NCI-H146 treated with DMSO at 0.1 percent for 48 hours (cell line): ENCODE results near the gene TADA3.

Source experiments
- DNase-seq: peaks from one replicate; lab custom pipeline; 2025; ENCODE audit not compliant: unreplicated experiment; lab: John Stamatoyannopoulos, UW

The TADA3 gene, protein sequence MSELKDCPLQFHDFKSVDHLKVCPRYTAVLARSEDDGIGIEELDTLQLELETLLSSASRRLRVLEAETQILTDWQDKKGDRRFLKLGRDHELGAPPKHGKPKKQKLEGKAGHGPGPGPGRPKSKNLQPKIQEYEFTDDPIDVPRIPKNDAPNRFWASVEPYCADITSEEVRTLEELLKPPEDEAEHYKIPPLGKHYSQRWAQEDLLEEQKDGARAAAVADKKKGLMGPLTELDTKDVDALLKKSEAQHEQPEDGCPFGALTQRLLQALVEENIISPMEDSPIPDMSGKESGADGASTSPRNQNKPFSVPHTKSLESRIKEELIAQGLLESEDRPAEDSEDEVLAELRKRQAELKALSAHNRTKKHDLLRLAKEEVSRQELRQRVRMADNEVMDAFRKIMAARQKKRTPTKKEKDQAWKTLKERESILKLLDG

GRCh38 chr3:9792405-9793160 lies at the start of gene TADA3, which contains the start of gene ARPC4:
TADA3 (minus strand) TSS chr3:9792473; CDS start chr3:9791466, 1,007 bp downstream.
ARPC4 (plus strand) TSS chr3:9793082; CDS start chr3:9793122, 40 bp downstream.
- DNase-seq, result peak; percentile 88

GRCh38 chr3:9841015-9841414 lies 48.7 kb upstream of the TADA3 start:
- DNase-seq, result no peak

- no peak for DNase-seq
Measured at GRCh38 chr3:9838856-9839255, 46.6 kb upstream of the TADA3 start.

- DNase-seq, result no peak
Measured at GRCh38 chr3:9837701-9838582, 45.7 kb upstream of the TADA3 start.

- DNase-seq, result no peak
Measured at GRCh38 chr3:9834520-9835380, 42.5 kb upstream of the TADA3 start.

DNA sequence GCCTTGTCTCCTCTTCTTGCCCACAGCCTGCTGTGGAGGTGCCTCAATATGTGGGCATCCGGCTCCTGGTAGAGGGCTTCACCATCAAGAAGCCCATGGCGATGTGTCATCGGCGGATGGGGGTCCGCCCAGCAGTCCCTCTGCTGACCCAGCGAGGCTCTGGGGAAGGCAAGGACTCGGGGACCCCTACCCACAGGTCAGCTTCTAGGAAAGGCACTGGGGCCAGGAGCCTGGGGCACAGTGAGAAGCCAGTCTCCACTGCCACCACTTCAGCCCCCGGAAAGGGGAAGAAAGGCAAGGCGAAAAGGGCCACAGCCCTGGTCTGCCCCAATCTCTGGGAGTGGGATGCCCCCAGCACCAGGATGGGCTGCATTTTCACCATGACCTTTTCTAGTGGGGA lies 40.8 kb upstream of the TADA3 start:
- DNase-seq, result no peak

DNA sequence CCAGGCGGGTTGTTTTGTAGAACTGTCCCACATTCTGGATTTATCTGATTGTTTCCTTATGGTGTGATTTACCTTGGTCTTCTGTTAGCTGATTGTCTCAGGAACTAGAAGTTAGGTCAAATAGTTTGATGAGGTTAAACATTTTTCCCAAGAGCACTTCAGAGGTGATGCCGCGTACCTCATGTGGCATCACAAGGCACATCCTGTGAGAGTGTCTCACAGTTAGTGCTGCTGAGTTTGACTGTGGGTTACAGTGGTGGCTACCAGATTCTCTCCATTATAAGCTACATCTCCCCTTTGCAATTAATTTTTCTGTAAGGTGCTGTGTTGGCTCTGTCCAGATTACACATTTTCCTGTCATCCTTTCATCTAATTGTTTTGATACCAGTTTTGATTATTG lies 39.0 kb upstream of the TADA3 start:
- no peak for DNase-seq

DNA sequence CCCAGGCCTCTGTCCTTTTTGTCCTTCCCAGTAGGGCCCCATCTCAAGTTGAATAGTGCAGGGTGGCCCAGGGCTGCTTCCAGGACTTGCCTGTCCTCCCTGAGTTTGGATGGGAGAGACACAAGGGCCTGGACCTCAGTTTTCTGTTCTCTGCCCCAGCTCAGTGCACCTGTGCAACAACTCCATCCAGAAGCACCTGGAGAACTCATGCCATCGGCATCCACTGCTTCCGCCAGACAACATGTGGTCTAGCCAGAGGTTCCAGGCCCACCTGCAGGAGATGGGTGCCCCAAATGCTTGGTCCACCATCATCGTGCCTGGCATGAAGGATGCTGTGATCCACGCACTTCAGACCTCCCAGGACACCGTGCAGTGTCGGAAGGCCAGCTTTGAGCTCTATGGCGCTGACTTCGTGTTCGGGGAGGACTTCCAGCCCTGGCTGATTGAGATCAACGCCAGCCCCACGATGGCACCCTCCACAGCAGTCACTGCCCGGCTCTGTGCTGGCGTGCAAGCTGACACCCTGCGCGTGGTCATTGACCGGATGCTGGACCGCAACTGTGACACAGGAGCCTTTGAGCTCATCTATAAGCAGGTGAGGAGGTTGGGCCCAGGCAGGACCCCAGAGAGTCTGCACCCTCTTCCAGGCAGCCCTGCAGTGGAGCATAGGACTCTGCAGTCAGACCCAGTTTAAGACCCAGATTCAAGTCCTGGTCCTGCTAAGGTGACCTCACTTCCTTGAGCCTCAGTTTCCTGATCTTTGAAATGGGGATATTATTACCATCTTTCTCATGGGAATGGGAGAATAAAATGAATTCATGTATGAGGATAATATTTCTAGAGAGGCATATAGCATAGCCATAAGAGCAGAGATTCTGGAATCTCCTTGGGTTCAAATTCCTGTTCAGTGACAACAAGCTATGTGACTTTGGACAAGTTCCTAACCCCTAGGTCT lies 36.8 kb upstream of the TADA3 start:
- no peak for DNase-seq

DNA sequence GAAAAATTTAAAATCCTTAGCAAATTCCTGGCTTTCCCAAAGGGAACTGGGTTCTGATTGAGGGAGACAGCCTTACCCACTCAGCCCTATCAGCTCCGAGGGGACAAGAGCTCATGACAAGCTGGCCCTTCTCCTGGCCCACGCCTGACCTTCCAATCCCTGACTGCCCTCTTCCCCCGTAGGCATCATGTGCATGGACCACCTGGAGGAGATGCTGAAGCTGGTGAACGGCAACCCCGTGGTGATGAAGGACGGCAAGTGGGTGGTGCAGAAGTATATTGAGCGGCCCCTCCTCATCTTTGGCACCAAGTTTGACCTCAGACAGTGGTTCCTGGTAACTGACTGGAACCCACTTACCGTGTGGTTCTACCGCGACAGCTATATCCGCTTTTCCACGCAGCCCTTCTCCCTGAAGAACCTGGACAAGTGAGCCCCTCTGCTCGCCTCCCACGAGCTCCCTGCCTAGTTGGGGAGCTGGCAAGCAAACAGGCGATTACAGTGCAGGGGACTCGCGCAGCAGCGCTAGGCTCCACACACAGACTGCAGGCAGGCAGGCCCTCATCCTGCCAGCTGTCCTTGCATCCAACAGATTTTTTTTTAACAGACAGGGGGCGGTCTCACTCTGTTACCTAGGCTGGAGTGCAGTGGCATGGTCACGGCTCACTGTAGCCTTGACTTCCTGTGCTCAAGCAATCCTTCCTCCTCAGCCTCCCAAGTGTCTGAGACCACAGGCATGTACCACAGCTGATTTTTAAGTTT lies 34.7 kb upstream of the TADA3 start:
- DNase-seq, result no peak

DNA sequence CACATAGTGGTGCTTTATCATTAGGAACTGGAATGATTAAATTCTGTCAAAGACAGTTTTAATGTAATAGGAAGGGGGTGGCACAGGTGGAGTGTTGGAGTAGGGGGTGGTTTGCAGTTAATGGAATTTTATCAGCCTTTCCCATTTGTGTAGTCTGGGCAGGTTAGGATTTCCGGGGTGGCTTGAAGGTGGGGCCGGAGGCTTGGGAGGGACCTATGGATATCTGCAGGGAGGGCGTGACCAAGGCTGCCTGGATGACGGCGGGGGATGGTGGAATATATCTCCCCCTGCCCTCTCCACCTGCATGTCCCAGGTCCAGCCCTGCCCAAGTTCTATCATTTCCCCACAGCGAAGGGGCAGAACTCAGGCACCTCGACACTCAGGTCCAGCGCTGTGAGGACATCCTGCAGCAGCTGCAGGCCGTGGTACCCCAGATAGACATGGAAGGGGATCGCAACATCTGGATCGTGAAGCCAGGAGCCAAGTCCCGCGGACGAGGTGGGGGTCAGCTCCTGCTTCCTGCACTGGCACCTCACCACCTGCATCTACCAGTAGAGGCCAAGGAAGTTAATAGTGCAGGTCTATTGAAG lies 33.3 kb upstream of the TADA3 start:
- no peak for DNase-seq

DNA sequence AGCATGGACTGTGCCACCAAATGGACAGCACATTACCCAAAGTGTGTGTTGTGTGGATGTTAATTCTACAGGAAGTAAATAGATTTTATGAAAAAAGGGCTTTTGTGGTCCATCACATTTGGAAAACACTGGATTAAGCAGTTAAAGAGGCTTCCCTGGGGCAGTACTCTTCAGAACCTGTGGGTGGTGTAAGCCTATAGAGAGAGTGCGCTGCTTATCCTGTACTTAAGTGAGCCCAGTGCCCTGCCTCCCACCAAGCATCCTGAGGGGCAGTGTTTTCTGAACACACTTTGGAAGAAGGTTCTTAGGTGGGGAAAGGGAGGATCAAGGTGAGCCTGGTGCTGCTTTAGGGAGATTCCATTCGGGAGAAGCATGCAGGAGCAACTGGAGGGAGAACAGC lies 28.7 kb upstream of the TADA3 start:
- DNase-seq, result no peak

DNA sequence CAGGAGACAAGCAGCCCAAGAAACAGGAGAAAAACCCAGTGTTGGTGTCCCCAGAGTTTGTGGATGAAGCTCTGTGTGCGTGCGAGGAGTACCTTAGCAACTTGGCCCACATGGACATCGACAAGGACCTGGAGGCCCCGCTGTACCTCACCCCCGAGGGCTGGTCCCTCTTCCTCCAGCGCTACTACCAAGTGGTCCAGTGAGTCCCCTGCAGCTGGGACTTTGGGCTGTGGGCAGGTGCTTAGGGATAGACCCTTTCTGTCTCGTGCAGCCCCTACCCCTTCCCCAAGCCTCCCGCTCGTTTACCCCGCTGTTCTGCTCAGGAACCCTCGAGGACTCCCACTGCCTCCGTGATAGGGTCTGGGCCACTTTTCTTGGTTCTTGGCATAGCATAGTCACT lies 28.3 kb upstream of the TADA3 start:
- no peak for DNase-seq

DNA sequence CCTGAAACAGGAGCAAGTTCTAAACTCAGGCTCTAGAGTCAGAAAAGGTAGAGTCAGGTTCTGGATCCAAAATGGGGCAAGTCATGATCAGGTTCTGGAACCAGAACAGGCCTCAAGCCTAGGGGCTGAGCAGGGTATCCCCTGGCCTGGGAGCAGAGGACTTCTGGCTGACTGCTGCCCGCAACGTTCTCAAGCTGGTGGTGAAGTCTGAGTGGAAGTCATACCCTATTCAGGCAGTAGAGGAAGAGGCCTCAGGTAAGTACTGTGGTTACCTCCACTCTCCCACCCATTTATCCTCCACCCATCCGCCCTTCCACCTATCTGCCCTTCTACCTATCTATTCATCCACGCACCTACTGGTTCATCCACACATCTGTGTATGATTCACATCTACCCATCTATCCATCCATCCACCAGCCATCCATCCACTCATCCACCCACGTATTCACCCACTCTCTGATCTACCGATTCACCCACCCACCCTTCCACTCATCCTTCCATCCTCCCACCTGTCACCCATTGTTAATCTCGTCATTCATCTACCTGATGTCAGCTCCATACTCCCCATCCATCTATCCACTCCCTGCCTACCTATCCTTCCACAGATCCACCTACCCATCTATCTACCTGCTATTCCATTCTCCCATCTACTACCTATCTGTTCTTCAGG lies 26.5 kb upstream of the TADA3 start:
- no peak for DNase-seq

DNA sequence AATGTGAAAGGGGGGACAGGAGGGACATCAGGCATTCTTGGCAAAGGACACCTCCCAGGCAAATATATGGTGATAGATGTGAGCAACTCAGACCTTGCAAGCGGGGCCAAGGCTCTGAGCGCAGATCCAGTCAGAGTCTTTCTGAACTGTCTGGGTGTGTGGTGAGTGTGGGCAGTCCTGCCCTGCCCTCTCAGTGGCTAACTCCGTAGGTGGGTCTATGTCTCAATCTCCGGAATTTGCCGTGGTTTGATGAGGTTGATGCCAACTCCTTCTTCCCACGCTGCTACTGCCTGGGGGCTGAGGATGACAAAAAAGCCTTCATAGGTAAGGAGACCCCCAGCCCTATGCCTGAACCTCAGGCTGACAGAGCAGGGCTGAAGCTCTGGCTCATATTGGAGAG lies 25.2 kb upstream of the TADA3 start:
- no peak for DNase-seq

GRCh38 chr3:9815986-9816385 lies 23.7 kb upstream of the TADA3 start:
- no peak for DNase-seq

- DNase-seq, result no peak
Measured at GRCh38 chr3:9812870-9813483, 20.7 kb upstream of the TADA3 start.

- DNase-seq, result no peak
Measured at GRCh38 chr3:9810846-9811245, 18.6 kb upstream of the TADA3 start.
